Measurements from ENCODE around the gene TMSB4X. TPM values are rescaled to one million over a fixed set of nuclear protein-coding genes. Genes with fewer than 3 reads are reported as not detected.
"Not testable (repeated sequence)": the region's sequence is repeated elsewhere in the genome, so short reads cannot be mapped to it uniquely, and the experiment has no call there.

TMSB4X gene
- total RNA-seq (1,000 to 10,000 TPM; 1,054 to 1,542 (median 1,304) TPM), polyA plus RNA-seq (2,718 TPM)
- long read RNA-seq, donor 1, transcript TMSB4X-204 (3 exons, 628 nt), result major isoform, 391 of 404 reads
- long read RNA-seq, donor 1, transcript TMSB4X-203 (2 exons, 1,702 nt), result minor isoform, 13 of 404 reads
- long read RNA-seq, donor 1, partial matches to known transcripts, result 0 of 404 reads
- long read RNA-seq, donor 1, other reads (novel, unspliced or antisense), result 0 of 404 reads
- long read RNA-seq, donor 2, transcript TMSB4X-204 (3 exons, 628 nt), result major isoform, 270 of 289 reads
- long read RNA-seq, donor 2, transcript TMSB4X-203 (2 exons, 1,702 nt), result minor isoform, 5 of 289 reads
- long read RNA-seq, donor 2, partial matches to known transcripts, result 2 of 289 reads
- long read RNA-seq, donor 2, other reads (novel, unspliced or antisense), result 12 of 289 reads
- long read RNA-seq, donor 3, transcript TMSB4X-203 (2 exons, 1,702 nt), result minor isoform, 8 of 157 reads
- long read RNA-seq, donor 3, transcript TMSB4X-204 (3 exons, 628 nt), result major isoform, 143 of 157 reads
- long read RNA-seq, donor 3, partial matches to known transcripts, result 0 of 157 reads
- long read RNA-seq, donor 3, other reads (novel, unspliced or antisense), result 6 of 157 reads
- long read RNA-seq, donor 4, transcript TMSB4X-204 (3 exons, 628 nt), result major isoform, 149 of 164 reads
- long read RNA-seq, donor 4, partial matches to known transcripts, result 11 of 164 reads
- long read RNA-seq, donor 4, other reads (novel, unspliced or antisense), result 0 of 164 reads

GRCh38 chrX:12974796-12975669, at the start of gene TMSB4X:
Gene TMSB4X (plus strand): TSS chrX:12975110.
- peak; percentile 89 to 90 for ATAC-seq
- peak; percentile 86 to 94 (median 92) for DNase-seq
- no peaks in the 10 kb centered on the region for H3K9me3 ChIP-seq (ENCODE audit: control insufficient read depth, low read length)
- intact Hi-C loops (cut with DNase I), result loop anchor here in 3 of 4 donors (5.0 to 10.0 kb wide), 4 partner anchors 120 to 512 kb away; no protein-coding TSS in a partner anchor
- WGBS, result under 1% methylated on average over 60 of the region's 60 CpGs
- no peaks in the 10 kb centered on the region for H3K4me1 ChIP-seq (ENCODE audit: control insufficient read depth, insufficient read depth, low read length)
- H3K4me3 ChIP-seq (ENCODE audit: low read length), result peak within 1 kb of the TSS; percentile 75
- H3K27ac ChIP-seq (ENCODE audit: low read length), result peak within 1 kb of the TSS; percentile 95
- H3K27me3 ChIP-seq (ENCODE audit: control insufficient read depth, insufficient read depth), result no peaks in the 10 kb centered on the region

DNA sequence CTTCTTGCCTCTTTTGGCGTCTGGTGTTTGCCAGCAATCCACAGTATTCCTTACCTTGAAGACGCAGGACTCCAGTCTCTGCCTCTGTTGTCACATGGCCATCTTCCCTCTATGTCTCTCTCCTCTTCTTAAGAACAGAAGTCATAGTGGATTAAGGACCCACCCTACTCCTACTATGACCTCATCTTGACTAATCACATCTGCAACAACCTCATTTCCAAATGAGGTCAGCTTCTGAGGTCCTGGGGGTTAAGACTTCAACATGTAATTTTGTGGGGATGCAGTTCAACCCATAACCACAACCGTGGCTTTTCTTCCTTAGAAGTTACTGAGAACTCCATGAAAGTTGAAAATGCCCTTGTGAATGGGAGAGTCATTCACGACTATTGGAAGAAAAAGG, 45.2 kb upstream of the TMSB4X start:
- Histone ChIP-seq H3K9me3 (ENCODE audit: control insufficient read depth, low read length) (no peaks in the 10 kb centered on the region), H3K4me1 (ENCODE audit: control insufficient read depth, insufficient read depth, low read length) (no peaks in the 10 kb centered on the region), H3K27ac (ENCODE audit: low read length) (no peak overlapping the region), H3K27me3 (ENCODE audit: control insufficient read depth, insufficient read depth) (no peaks in the 10 kb centered on the region), H3K4me3 (ENCODE audit: low read length) (no peak overlapping the region)
- ATAC-seq (no peak), DNase-seq (no peak)
- WGBS, result 77% methylated on average over 4 of the region's 4 CpGs
- intact Hi-C loops (cut with DNase I), result no loop called here

DNA sequence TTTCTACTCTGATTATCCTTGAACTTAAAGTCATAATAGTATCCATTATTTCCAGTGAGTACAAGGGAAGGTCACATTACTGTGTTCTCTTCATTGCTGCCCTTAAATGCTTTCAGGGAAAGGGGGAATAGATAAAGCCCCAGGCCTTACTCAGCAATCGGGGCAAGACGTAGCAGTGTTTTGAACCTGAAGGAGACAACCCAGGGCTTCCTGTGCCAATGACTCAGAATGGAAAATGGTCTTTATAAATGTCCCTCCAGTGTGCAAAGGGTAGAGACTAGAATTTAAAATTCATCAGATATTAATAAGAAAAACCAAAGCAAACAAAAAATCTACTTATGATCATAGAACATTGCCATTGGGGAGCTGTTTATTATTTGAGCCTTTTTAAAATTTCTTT, 44.8 kb upstream of the TMSB4X start:
- intact Hi-C loops (cut with DNase I), result no loop called here

GRCh38 chrX:12932244-12932643, 42.7 kb upstream of the TMSB4X start:
- intact Hi-C loops (cut with DNase I), result no loop called here
- no peak overlapping the region for H3K4me3 ChIP-seq (ENCODE audit: low read length)
- 78% methylated on average over 1 of the region's 1 CpG for WGBS
- DNase-seq (no peak), ATAC-seq (no peak)
- no peaks in the 10 kb centered on the region for H3K27me3 ChIP-seq (ENCODE audit: control insufficient read depth, insufficient read depth)
- H3K4me1 ChIP-seq (ENCODE audit: control insufficient read depth, insufficient read depth, low read length), result no peaks in the 10 kb centered on the region
- no peaks in the 10 kb centered on the region for H3K9me3 ChIP-seq (ENCODE audit: control insufficient read depth, low read length)
- no peak overlapping the region for H3K27ac ChIP-seq (ENCODE audit: low read length)

More for the DNA sequence above, 44.8 kb upstream of the TMSB4X start:
- ATAC-seq (no peak), DNase-seq (no peak)
- Histone ChIP-seq H3K27ac (ENCODE audit: low read length) (no peak overlapping the region), H3K9me3 (ENCODE audit: control insufficient read depth, low read length) (no peaks in the 10 kb centered on the region), H3K4me3 (ENCODE audit: low read length) (no peak overlapping the region), H3K27me3 (ENCODE audit: control insufficient read depth, insufficient read depth) (no peaks in the 10 kb centered on the region), H3K4me1 (ENCODE audit: control insufficient read depth, insufficient read depth, low read length) (no peaks in the 10 kb centered on the region)
- 83% methylated on average over 2 of the region's 2 CpGs for WGBS

GRCh38 chrX:12934850-12935249, 40.1 kb upstream of the TMSB4X start:
- Histone ChIP-seq H3K4me3 (ENCODE audit: low read length) (no peak overlapping the region), H3K4me1 (ENCODE audit: control insufficient read depth, insufficient read depth, low read length) (no peaks in the 10 kb centered on the region), H3K27me3 (ENCODE audit: control insufficient read depth, insufficient read depth) (no peaks in the 10 kb centered on the region), H3K27ac (ENCODE audit: low read length) (no peak overlapping the region), H3K9me3 (ENCODE audit: control insufficient read depth, low read length) (no peaks in the 10 kb centered on the region)
- 91% methylated on average over 5 of the region's 5 CpGs for WGBS
- ATAC-seq, result no peak
- DNase-seq, result no peak
- intact Hi-C loops (cut with DNase I), result no loop called here

DNA sequence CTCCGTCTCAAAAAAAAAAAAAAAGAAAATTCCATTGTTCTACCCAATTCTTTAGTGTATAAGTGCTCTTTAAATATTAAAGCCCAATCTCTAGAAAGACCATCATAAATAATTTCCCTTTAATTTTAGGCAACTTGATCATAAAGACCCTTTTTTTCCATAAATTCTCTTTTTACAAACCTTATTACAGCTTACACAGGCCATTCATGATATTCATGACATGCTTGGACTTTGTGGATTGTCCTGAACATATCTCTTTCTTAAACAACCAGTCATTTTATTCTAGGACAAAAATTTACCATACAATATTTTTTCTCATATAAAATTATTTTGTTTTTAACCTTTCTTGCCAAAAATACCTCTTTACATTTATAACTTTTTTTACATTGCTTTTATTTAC, 38.0 kb upstream of the TMSB4X start:
- intact Hi-C loops (cut with DNase I), result no loop called here
- Histone ChIP-seq H3K9me3 (ENCODE audit: control insufficient read depth, low read length) (no peaks in the 10 kb centered on the region), H3K27ac (ENCODE audit: low read length) (no peak overlapping the region), H3K27me3 (ENCODE audit: control insufficient read depth, insufficient read depth) (no peaks in the 10 kb centered on the region), H3K4me3 (ENCODE audit: low read length) (no peak overlapping the region), H3K4me1 (ENCODE audit: control insufficient read depth, insufficient read depth, low read length) (no peaks in the 10 kb centered on the region)
- no peak for ATAC-seq
- DNase-seq, result no peak
- WGBS, result 83% methylated on average over 1 of the region's 1 CpG

DNA sequence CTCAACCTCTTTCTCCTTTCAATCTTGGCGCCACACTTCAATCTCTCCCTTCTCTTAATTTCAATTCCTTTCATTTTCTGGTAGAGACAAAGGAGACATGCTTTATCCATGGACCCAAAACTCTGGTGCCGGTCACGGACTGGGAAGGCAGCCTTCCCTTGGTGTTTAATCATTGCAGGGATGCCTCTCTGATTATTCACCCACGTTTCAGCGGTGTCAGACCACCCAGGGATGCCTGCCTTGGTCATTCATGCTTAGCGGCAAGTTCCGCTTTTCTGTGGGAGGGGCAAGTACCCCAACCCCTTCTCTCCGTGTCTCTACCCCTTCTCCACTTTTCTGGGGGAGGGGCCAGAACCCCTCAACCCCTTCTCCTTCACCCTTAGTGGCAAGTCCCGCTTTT, 34.4 kb upstream of the TMSB4X start:
- DNase-seq; H3K4me1 ChIP-seq (ENCODE audit: control insufficient read depth, insufficient read depth, low read length); H3K27ac ChIP-seq (ENCODE audit: low read length); H3K27me3 ChIP-seq (ENCODE audit: control insufficient read depth, insufficient read depth); H3K9me3 ChIP-seq (ENCODE audit: control insufficient read depth, low read length); ATAC-seq; H3K4me3 ChIP-seq (ENCODE audit: low read length): not testable (repeated sequence)
- intact Hi-C loops (cut with DNase I), result loop anchor here in 1 of 4 donors (10.0 kb wide), 1 partner anchor 544 kb away; no protein-coding TSS in a partner anchor
- WGBS, result 94% methylated on average over 8 of the region's 9 CpGs

GRCh38 chrX:12943592-12943991, 31.3 kb upstream of the TMSB4X start:
- H3K9me3 ChIP-seq (ENCODE audit: control insufficient read depth, low read length); H3K4me3 ChIP-seq (ENCODE audit: low read length); DNase-seq; H3K27ac ChIP-seq (ENCODE audit: low read length); H3K27me3 ChIP-seq (ENCODE audit: control insufficient read depth, insufficient read depth); ATAC-seq; H3K4me1 ChIP-seq (ENCODE audit: control insufficient read depth, insufficient read depth, low read length): not testable (repeated sequence)
- 74% methylated on average over 4 of the region's 6 CpGs for WGBS
- intact Hi-C loops (cut with DNase I), result loop anchor here in 1 of 4 donors (10.0 kb wide), 1 partner anchor 541 kb away; no protein-coding TSS in a partner anchor

DNA sequence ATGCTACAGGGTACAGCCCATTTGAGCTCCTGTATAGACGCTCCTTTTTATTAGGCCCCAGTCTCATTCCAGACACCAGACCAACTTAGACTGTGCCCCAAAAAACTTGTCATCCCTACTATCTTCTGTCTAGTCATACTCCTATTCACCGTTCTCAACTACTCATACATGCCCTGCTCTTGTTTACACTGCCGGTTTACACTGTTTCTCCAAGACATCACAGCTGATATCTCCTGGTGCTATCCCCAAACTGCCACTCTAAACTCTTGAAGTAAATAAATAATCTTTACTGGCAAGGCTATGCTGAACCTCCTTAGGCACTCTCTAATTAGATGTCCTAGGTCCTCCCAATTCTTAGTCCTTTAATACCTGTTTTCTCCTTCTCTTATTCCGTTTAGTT, 30.5 kb upstream of the TMSB4X start:
- not testable (repeated sequence) for H3K27me3 ChIP-seq (ENCODE audit: control insufficient read depth, insufficient read depth); H3K4me3 ChIP-seq (ENCODE audit: low read length); H3K4me1 ChIP-seq (ENCODE audit: control insufficient read depth, insufficient read depth, low read length); DNase-seq; H3K27ac ChIP-seq (ENCODE audit: low read length); H3K9me3 ChIP-seq (ENCODE audit: control insufficient read depth, low read length); ATAC-seq
- WGBS, result 91% methylated on average over 2 of the region's 4 CpGs
- intact Hi-C loops (cut with DNase I), result loop anchor here in 1 of 4 donors (10.0 kb wide), 1 partner anchor 540 kb away; no protein-coding TSS in a partner anchor

DNA sequence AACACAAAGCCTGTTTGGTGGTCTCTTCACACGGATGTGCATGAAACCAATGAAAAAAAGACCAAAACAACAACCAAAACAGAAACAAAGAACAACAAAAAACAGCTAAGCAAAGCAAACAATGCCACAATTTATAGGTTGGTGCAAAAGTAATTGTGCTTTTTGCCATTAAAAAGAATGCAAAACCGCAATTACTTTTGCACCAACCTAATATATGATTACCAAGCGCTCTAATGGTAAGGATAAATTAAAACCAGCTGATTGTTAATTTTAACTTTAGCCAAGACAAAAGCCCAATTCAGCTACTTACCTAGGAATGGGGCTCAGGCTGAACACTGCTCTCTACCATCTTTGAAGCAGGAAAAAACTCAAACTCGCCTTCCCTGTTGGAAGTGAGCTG, 29.4 kb upstream of the TMSB4X start:
- DNase-seq (no peak), ATAC-seq (no peak)
- intact Hi-C loops (cut with DNase I), result loop anchor here in 1 of 4 donors (10.0 kb wide), 1 partner anchor 539 kb away; no protein-coding TSS in a partner anchor
- no peaks in the 10 kb centered on the region for H3K27me3 ChIP-seq (ENCODE audit: control insufficient read depth, insufficient read depth)
- no peak overlapping the region for H3K4me3 ChIP-seq (ENCODE audit: low read length)
- H3K9me3 ChIP-seq (ENCODE audit: control insufficient read depth, low read length), result no peaks in the 10 kb centered on the region
- 92% methylated on average over 4 of the region's 4 CpGs for WGBS
- H3K4me1 ChIP-seq (ENCODE audit: control insufficient read depth, insufficient read depth, low read length), result peaks cover under 1% of the 10 kb centered on the region
- no peak overlapping the region for H3K27ac ChIP-seq (ENCODE audit: low read length)

Measured in right cardiac atrium (tissue), 5 donors.